Fibroblast of skin of scalp (primary cell): Measurements from ENCODE around the gene ANKS3. TPM values are rescaled to one million over a fixed set of nuclear protein-coding genes. Genes with fewer than 3 reads are reported as not detected.
A peak's percentile ranks its signal among the peaks of the same experiment; 100 is the strongest.

Experiments
- DNase-seq: peaks from one replicate; pipeline ENCODE4 v3.0.0-alpha.2; 2013
- polyA plus RNA-seq, 2 experiments: library from polyadenylated mRNA; unstranded; fragments of 120-200 nt; gene quantifications; one replicate each; pipeline ENCODE4 v1.2.1, GENCODE V29; 2013; ENCODE audit not compliant: insufficient read length in 2 of 2

Gene ANKS3
- polyA plus RNA-seq (2013, experiment 1 of 2; ENCODE audit: insufficient read length) = 15.1 TPM
- polyA plus RNA-seq (2013, experiment 2 of 2; ENCODE audit: insufficient read length) = 12.7 TPM

- DNase-seq = peak; percentile 98
These were observed at the start of gene ANKS3, which contains the start of gene DNAAF8 for GRCh38 chr16:4734063-4734729. Gene ANKS3 (minus strand): TSS chr16:4734271. CDS start chr16:4730149, 4,122 bp downstream. Gene DNAAF8 (plus strand): TSS chr16:4734537. CDS start chr16:4736515, 1,978 bp downstream.

- no peak for DNase-seq
These were observed 49.3 kb upstream of the ANKS3 start for GRCh38 chr16:4783251-4783950.

- no peak for DNase-seq
These were observed 46.2 kb upstream of the ANKS3 start for GRCh38 chr16:4780235-4780634.

- no peak for DNase-seq
These were observed 44.0 kb upstream of the ANKS3 start for GRCh38 chr16:4778050-4778392.

- no peak for DNase-seq
These were observed 43.4 kb upstream of the ANKS3 start for GRCh38 chr16:4777339-4778049.

GRCh38 chr16:4776141-4776705 is 42.2 kb upstream of the ANKS3 start:
- no peak for DNase-seq

GRCh38 chr16:4775005-4775404 is 40.9 kb upstream of the ANKS3 start:
- DNase-seq = no peak

GRCh38 chr16:4772351-4772750 is 38.3 kb upstream of the ANKS3 start:
- no peak for DNase-seq

- DNase-seq = no peak
These were observed 37.6 kb upstream of the ANKS3 start for GRCh38 chr16:4771646-4772045.

- no peak for DNase-seq
These were observed 35.2 kb upstream of the ANKS3 start for GRCh38 chr16:4769306-4769638.

- DNase-seq = peak; percentile 96
These were observed 34.7 kb upstream of the ANKS3 start for GRCh38 chr16:4768549-4769305.

GRCh38 chr16:4767872-4768548 is 33.9 kb upstream of the ANKS3 start:
- peak; percentile 15 for DNase-seq

- DNase-seq = peak; percentile 96
These were observed 33.0 kb upstream of the ANKS3 start, which contains the start of gene ZNF500 for GRCh38 chr16:4766875-4767628. Gene ZNF500 (minus strand): TSS chr16:4767162. CDS start chr16:4765978, 1,184 bp downstream.

GRCh38 chr16:4765511-4766474 is 31.7 kb upstream of the ANKS3 start:
- DNase-seq = no peak

GRCh38 chr16:4763791-4764190 is 29.7 kb upstream of the ANKS3 start:
- DNase-seq = no peak

GRCh38 chr16:4762205-4762604 is 28.1 kb upstream of the ANKS3 start:
- DNase-seq = no peak

GRCh38 chr16:4760221-4760910 is 26.3 kb upstream of the ANKS3 start:
- no peak for DNase-seq

GRCh38 chr16:4755687-4756086 is 21.6 kb upstream of the ANKS3 start:
- DNase-seq = no peak

- DNase-seq = no peak
These were observed 20.8 kb upstream of the ANKS3 start for GRCh38 chr16:4754865-4755264.
